BJ (cell line): Measurements from ENCODE around the gene CEBPG. TPM values are rescaled to one million over a fixed set of nuclear protein-coding genes. Genes with fewer than 3 reads are reported as not detected.

Source experiments
- CTCF ChIA-PET: fragments of 350-600 bp; formaldehyde crosslinking; extraction: SDS; loops from one replicate; lab custom pipeline; 2021; ENCODE audit warnings: antibody characterized with exemption, inconsistent platforms; lab: Yijun Ruan, JAX
- POLR2A ChIA-PET: fragments of 300-600 bp; sonication (Branson Sonifier 250); formaldehyde crosslinking; extraction: SDS; loops from one replicate; lab custom pipeline; 2021; ENCODE audit warnings: antibody characterized with exemption; lab: Charles Lee
- DNase-seq: peaks from one replicate; pipeline ENCODE4 v3.0.0-alpha.2; 2011; ENCODE audit warnings: low read depth
- H3K27me3 ChIP-seq: 2 replicates; pipeline ENCODE4 v1.6.0; 2011; ENCODE audit warnings: low read length; ENCODE audit not compliant: control insufficient read depth, insufficient read depth
- H3K36me3 ChIP-seq: 2 replicates; pipeline ENCODE4 v1.5.1; 2011; ENCODE audit warnings: low read length; ENCODE audit not compliant: control insufficient read depth, insufficient read depth
- H3K4me3 ChIP-seq: 2 replicates; pipeline ENCODE4 v1.5.1; 2011; ENCODE audit warnings: low read depth, mild to moderate bottlenecking, control low read depth, low read length
- CTCF ChIP-seq: IDR thresholded peaks from 2 replicates; pipeline ENCODE4 v1.5.1; 2011; ENCODE audit warnings: low read depth, mild to moderate bottlenecking, control low read depth, inconsistent platforms, low read length, moderate library complexity; ENCODE audit not compliant: insufficient read depth
- polyA plus RNA-seq: library from polyadenylated mRNA; depleted of rRNA; stranded (reverse); fragments of >200 nt; gene quantifications from 2 replicates; pipeline ENCODE4 v1.2.3, GENCODE V29; 2011

Gene CEBPG
- polyA plus RNA-seq, 1 experiment = 16.0 TPM

DNA sequence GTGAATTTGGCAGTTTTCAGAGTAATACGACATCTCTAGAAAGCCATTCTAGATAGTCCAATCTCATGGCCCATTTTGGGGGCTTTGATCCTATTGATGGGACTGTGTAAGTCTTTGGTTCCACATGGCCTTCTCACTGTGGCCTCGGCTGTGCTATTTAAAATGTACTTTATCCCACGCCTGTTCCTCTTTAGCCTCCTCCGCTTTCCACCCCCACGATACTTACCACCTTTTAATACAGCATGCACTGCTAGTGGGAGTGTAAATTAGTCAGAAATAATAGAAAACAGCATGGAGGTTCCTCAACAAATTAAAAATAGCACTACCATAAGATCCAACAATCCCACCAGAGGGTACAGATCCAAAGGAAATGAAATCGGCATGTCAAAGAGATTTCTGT lies 28.3 kb upstream of the CEBPG start:
- ChIA-PET POLR2A (no interaction called here), CTCF (no interaction called here)
- Histone ChIP-seq H3K4me3 (no peak overlapping the region), H3K36me3 (no peaks in the 10 kb centered on the region), H3K27me3 (peaks cover 20% of the 10 kb centered on the region)
- no peak for TF ChIP-seq CTCF
- no peak for DNase-seq

DNA sequence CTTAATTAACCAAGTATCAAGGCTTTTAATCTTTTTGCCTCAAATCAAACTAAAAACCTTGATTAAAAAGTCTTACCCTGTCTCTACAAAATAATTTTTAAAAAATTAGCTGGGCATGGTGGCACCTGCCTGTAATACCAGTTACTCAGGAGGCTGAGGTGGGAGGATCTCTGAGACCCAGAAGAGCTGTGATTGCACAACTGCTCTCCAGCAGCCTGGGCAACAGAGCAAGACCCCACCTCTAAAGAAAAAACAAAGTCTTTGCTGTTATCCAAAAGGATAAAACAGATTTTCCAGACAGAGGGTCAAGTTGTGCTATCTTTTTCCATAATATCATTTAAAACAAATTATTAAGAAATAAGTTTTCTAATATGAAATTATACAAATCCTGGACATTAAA lies 26.8 kb upstream of the CEBPG start:
- POLR2A ChIA-PET = no interaction called here
- H3K27me3 ChIP-seq = peaks cover 20% of the 10 kb centered on the region
- H3K4me3 ChIP-seq = no peak overlapping the region
- DNase-seq = no peak
- no peak for TF ChIP-seq CTCF
- CTCF ChIA-PET = interaction anchor here (1.0 kb wide), 1 partner anchor 18 kb away, joined by 4 read pairs; no protein-coding TSS in a partner anchor
- H3K36me3 ChIP-seq = no peaks in the 10 kb centered on the region

DNA sequence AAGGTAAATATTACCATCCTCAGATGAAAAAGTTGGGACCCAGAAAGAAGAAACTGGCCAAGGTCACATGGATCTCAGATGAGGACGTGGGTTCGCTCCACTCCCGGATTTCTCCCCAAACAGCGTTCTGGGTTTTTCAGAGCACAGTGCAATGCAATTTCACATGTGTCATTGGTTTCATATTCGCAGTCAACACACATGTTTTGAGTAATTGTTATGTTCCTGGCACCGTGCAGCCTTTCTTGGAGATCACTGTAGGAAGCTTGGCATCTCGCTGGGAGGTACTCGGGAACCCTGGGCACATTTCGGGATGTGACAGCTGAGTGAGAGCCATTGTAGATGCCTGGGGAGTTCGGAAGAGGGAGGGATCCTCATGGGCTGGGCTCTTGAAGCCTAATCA lies 26.2 kb upstream of the CEBPG start:
- ChIA-PET POLR2A (no interaction called here), CTCF (no interaction called here)
- Histone ChIP-seq H3K4me3 (no peak overlapping the region), H3K36me3 (no peaks in the 10 kb centered on the region), H3K27me3 (peaks cover 19% of the 10 kb centered on the region)
- TF ChIP-seq CTCF = no peak
- no peak for DNase-seq

GRCh38 chr19:33348301-33349010 lies 25.1 kb upstream of the CEBPG start:
- no peaks in the 10 kb centered on the region for H3K36me3 ChIP-seq
- CTCF ChIA-PET = interaction anchor here (1.0 kb wide), 1 partner anchor 68 kb away, joined by 4 read pairs; no protein-coding TSS in a partner anchor
- TF ChIP-seq CTCF = no peak
- no peak for DNase-seq
- H3K4me3 ChIP-seq = no peak overlapping the region
- POLR2A ChIA-PET = no interaction called here
- H3K27me3 ChIP-seq = peaks cover 16% of the 10 kb centered on the region

GRCh38 chr19:33349319-33350289 lies 23.9 kb upstream of the CEBPG start:
- H3K27me3 ChIP-seq = peaks cover 13% of the 10 kb centered on the region
- no peak for DNase-seq
- CTCF ChIA-PET = interaction anchor here (1.0 kb wide), 1 partner anchor 67 kb away, joined by 4 read pairs; no protein-coding TSS in a partner anchor
- POLR2A ChIA-PET = no interaction called here
- no peaks in the 10 kb centered on the region for H3K36me3 ChIP-seq
- H3K4me3 ChIP-seq = no peak overlapping the region
- TF ChIP-seq CTCF = no peak
